ENCODE results near the gene KCNJ6.

The KCNJ6 gene

DNA sequence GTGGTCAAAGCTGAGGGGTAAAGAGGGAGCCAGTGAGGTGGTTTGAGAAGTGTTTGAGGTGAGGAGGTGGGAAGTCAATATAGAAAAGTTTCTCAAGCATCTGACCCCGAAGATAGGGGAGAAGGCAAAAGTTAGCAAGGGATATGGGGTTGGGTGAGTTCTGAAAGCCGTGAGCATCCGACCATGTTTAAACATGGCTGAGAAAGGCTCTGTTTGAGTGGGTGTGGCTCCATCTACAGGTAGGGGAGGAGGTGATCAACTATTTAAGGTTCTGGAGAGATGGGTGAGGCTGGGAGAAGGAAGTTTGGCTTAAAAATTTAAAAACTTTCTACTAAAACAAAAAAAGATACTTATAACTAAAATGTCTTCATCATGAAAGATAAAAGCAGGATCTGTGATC is 273.8 kb downstream of the KCNJ6 start:
- intact Hi-C loops (cut with DNase I): no loop called here
- no peak for DNase-seq

DNA sequence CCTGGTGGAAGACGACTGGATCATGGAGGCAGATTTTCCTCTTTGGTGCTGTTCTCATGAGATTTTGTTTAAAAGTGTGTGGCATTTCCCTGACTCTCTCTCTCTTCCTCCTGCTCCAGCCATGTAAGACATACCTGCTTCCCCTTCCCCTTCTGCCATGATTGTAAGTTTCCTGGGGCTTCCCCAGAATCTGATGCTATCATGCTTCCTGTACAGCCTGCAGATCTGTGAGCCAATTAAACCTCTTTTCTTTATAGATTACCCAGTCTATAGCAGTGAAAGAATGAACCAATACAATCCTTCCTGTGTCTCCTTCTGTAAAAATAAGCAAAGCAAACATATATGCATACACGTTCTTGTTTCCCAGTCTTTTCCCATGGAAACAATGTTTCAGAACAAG is 276.5 kb downstream of the KCNJ6 start:
- no peak for DNase-seq
- intact Hi-C loops (cut with DNase I): no loop called here

DNA sequence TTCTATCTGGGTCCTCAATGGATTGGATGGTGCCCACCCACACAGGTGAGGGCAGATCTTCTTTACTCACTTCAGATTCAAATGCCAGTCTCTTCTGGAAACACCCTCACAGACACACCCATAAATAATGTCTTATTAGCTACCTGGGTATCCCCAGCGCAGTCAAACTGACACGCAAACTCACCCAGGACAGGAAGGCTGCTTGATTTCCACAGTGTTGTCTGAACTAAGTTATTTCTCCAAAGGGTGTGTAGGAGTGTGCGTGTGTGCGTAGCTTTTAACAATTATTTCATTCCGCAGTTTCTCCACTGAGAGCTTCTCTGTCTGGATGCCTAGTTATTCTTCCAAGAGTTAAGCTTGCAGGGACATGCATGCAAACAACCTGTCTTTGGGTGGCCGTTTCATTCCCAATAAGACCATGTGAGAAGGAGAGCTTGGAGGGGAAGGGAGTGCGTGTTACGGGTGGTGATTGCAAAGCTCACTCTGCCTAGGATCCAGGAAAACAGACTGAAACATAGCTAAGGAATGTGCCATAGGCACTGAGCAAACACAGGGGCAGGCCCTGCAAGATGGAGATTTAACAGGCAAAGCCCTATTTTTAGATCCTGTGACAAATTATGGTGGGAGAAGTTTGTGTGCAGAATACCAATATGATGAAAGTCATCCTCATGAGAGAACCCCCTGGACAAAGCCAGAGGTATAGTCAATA is 280.0 kb downstream of the KCNJ6 start:
- intact Hi-C loops (cut with DNase I): no loop called here
- no peak for DNase-seq

DNA sequence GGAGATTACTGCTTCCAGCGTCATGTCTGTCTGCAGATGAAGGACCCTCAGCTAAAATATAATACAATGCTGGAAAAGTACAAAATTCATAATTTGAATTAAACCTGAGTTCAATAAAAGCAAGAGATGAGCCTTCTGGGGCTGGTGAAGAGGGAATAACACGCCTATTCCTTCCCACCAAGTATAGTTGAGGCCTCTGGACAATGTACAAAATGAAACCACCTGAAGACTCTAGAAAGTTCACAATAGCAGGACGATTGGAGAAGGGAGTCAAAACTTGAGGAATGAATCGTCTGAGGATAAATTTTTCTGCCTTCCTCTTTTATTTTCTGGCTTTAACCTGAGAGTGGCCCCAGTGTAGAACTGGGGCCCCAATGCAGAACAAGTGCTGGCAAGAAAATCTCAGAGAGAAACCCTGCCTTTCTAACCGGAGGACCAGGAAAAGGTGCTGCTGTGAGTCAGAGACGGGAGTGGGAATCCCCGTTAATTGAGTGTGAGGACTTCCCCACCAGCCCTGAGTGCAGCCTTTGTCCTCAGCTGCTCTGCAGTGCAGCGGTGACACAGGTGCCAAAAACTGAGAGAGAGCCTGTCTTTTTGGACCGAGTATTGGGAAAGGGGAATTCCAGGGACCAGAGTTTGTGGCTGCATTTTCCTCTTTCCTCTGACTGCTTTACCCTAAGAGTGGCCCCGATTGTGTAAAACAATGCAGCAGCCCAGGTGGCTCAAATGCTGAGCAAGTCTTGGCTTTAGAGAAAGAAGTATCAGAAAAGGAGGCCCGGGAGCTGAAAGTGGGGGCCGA is 284.7 kb downstream of the KCNJ6 start:
- DNase-seq: no peak
- intact Hi-C loops (cut with DNase I): no loop called here

DNA sequence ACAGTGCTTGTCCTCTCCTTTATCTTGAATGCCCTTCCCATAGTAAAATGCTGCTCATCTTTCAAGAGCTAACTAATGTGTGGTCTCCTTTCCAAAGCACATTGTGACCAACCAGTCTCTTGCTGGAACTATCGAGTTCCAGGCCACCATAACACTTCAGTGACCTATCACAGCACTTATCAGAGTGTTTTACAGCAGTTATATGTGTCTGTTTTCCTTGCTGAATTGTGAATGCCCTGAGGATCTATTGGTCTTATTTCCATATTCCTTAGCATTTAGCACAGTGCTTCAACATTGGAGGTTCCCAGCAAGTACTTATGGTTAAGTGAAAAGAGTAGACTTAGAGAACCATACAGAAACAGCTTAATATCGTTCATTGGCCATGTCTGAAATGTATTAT is 285.4 kb downstream of the KCNJ6 start:
- intact Hi-C loops (cut with DNase I): no loop called here
- no peak for DNase-seq

DNA sequence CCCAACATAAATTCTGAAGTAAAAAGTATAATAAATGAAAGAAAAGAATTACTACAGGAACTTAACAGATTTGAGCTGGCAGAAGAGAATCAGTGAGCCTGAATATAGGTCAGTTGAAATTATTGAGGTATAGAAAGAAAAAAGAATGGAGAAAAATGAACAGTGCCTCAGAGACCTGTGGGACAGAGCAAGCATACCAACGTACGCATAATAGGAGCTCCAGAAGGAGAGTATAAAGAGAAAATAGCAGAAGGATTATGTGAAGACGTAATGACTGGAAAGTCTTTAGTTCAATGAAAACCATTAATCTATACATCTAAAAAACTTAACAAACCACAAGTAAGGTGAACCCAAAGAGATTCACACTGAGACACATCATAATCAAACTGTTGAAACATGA is 287.9 kb downstream of the KCNJ6 start:
- intact Hi-C loops (cut with DNase I): no loop called here
- DNase-seq: no peak

DNA sequence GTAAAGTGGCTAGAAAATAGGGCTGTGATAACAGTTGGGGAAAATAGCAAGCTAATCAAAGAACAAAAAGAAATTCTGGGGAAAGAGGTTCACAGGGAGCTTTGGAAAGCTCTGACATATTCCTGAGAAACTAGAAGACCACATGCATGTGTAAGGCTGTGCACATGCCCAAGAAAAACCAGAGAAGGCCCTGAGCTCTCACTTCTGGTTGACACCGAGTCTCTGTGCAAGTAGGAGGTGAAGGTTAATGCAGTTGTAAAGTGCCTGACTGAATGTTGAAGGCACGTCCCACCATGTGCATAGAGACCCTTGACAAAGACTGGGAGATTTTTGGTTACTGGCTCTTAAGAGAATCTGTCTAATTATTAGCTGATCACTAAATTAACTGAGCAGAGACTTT is 288.7 kb downstream of the KCNJ6 start:
- intact Hi-C loops (cut with DNase I): no loop called here

DNA sequence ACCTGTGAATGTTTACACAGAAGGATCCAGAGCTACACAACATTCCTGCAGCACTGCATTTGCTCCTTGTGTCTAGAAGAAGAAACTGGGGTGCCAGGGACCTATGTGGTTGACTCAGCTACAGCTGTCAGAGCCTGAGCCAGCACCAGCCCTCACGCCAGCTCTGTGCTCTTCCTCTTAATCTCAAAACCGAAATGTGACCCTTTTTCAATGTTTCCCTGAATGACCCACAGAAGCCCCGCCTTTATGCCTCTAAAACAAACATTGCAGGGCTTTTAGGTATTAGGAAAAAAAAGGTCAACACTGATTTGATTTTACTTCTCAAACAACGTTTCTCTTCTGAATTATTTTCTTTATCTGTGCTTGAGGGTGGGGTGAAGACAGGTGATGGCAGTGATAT is 289.2 kb downstream of the KCNJ6 start:
- DNase-seq: no peak
- intact Hi-C loops (cut with DNase I): no loop called here

More for the DNA sequence above, 288.7 kb downstream of the KCNJ6 start:
- DNase-seq: no peak

DNA sequence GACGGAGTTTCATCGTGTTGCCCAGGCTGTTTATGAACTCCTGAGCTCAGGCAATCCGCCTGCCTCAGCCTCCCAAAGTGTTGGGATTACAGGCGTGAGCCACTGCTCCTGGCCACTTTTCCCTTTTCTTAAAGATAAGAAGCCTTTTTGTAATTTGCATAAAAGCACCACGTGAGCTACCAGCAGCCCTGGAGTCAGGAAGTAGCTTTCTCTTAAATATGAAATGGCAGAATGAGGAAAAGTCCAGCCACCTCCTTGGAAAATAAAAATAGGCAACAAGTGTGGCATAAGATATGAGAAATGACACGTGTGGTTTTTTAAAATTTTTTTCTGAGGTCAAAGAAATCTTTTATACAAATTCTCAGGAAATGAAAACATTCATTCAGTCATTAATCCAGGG is 289.9 kb downstream of the KCNJ6 start:
- intact Hi-C loops (cut with DNase I): no loop called here
- no peak for DNase-seq

DNA sequence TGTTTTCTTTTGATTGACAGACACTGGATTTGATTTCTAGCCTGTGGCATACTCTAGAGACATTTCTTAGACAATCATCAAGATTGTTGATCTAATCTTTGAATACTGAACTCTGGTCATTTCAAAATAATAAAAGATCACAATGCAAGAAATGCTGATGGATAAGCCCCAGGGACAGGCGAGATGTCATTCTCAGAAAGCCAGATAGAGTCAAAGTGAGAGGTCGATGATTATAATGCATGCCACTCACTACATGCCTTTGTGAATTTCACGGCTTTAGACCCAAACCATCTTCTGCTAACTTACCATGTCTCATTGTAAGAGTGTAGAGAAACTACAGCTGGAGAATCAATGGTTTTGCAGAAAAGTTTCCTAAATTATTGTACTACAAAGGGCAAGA is 292.6 kb downstream of the KCNJ6 start:
- intact Hi-C loops (cut with DNase I): no loop called here
- no peak for DNase-seq

DNA sequence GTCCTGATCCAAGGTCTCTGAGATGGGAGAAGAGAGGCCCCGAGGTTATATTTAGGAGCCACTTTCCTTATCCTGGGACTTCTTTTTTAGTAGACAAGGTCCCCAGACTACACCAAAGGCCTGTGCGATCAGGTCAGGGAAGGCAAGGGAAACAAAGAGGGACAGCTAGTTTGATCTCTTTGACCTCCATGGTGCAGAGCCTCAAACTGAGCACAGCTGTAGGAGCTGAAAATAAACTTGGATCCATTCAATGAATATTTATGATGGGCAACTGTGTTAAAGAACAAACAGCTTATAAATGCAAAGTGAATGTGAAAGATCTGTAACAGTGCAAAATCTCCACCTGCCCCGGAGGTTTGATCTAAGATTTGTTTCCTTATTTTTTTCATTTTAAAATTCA is 293.1 kb downstream of the KCNJ6 start:
- intact Hi-C loops (cut with DNase I): no loop called here
- DNase-seq: no peak

DNA sequence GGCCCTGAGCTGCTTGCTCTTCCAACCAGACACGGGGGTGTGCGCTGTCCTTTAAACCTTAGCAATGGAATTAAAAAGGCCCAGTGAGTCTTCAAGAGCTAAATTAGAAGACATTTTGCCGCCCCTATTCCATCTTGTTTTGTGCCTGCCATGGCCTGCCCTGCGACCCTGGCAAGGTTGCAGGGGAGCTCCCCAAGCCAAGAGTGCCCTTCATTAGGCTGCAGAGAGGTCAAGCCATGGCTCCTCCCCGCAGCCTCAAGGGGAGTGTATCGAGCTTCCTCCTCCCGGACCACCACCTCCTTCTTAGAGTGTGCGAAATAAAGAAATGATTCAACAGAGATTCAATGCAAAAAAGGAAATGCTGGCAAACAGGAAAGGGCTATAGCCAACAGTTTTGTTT is 293.5 kb downstream of the KCNJ6 start:
- no peak for DNase-seq
- intact Hi-C loops (cut with DNase I): no loop called here

DNA sequence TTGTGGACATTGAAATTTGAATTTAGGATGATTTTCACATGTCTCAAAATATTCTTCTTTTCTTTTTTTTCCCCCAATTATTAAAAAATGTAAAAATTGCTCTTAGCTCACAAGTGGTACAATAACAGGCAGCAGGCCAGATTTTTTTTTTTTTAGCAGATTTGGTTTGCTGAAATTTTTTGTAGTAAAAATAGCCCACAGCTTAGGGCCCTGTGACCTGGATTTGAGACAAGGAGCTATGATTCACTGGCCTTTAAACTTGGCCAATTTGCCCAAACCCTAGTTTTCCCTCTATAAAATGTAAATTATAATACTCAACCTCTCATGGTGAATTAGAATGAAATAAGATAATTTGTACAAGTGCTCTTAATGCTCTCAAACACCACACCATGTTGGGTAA is 295.9 kb downstream of the KCNJ6 start:
- no peak for DNase-seq
- intact Hi-C loops (cut with DNase I): no loop called here

DNA sequence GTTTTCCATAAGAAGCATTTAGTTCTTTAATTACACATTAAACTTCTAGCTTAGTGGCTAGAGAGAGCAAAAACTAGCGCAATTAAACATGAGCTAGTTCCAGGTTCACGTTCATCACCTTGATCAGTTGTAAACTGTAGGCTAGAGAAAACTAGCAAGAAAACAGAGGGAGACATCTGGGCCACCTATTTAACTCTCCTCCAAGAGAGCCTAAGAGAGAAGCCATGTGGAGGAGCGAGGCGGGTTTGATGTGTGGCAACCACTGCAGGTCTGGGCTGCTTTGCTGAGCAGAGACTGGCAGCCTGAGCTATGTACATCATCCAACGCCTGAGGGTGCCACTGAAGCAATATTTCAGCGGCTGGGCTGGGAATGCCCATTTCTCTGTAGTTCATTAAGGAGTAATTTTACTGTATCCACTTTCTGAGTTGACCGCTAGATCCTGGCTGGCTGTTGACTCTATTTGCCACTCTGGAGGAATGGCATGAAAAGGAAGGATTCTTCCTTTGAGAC is 296.7 kb downstream of the KCNJ6 start:
- no peak for DNase-seq

DNA sequence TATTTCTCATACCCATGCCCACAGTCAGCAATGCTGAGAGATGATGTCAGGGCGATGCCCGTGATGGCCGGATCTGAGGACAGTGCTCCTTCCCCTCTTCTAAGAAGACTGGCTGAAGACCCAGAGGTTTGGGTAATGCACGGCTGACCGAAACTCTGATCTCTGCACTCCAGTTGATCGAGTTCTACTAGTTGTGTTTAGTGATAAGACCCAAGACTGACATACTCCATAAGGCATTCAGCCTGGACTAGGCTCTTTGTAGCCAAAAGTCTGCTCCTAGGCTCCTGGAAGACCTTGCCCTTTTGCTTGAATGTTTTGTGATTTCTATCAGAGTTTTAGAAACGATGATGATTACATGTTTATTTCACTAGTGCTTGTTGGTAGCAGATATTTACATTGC is 298.2 kb downstream of the KCNJ6 start:
- DNase-seq: no peak
- intact Hi-C loops (cut with DNase I): no loop called here

More for the DNA sequence above, 296.7 kb downstream of the KCNJ6 start:
- intact Hi-C loops (cut with DNase I): no loop called here

DNA sequence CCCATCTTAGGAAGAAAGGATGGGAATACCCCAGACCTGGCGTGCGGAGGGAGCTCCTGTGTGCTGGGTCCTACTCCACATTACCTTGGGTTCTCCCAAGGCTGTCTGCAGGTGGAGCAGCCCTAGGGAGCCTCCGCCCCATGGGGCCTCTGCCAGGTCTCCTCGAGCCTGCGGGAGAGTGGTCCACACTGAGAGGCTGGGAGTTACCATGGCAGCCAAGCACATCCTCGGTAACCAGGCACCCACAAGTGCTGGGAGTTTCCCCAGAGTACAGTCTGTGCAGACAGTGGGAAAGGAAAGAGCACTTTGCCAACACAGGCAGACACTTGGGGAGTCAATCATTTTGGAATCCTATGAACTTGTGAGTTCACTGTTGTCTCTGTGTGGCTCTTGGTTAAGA is 300.3 kb downstream of the KCNJ6 start:
- intact Hi-C loops (cut with DNase I): no loop called here
- DNase-seq: no peak

DNA sequence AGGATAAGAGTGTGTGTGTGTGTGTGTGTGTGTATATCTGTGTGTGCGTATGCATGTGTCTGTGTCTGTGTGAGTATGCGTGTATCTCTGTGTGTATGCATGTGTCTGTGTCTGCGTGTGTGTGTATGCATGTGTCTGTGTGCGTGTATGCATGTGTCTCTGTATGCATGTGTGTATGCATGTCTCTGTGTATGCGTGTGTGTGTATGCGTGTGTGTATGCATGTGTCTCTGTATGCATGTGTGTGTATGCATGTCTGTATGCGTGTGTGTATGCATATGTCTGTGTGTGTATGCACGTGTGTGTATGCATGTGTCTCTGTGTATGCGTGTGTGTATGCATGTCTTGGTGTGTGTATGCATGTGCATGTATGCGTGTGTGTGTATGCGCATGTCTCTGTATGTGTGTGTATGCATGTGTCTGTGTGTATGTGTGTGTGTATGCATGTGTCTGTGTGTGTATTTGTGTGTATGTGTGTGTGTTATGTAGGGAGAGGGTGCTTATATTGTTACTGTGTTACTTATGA is 301.8 kb downstream of the KCNJ6 start:
- DNase-seq: no peak
- intact Hi-C loops (cut with DNase I): no loop called here

DNA sequence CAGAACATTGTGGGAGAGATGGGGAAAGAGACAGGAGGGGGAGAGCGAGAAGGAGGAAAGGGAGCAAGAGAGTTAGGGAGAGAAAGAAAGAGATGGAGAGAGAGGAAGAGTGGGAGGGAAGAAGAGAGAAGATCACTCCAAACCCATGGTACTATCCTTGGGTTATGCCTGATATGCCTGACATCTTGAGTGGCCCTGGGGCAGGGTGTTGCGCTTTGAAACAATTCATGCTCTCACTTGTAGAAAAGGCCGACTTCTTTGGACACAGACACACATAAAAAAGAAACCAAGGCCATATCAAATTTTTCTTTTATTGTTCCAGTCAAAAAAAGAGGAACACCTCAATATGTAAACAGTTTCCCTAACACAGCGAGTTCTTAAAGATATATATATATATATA is 309.2 kb downstream of the KCNJ6 start:
- no peak for DNase-seq
- intact Hi-C loops (cut with DNase I): no loop called here

DNA sequence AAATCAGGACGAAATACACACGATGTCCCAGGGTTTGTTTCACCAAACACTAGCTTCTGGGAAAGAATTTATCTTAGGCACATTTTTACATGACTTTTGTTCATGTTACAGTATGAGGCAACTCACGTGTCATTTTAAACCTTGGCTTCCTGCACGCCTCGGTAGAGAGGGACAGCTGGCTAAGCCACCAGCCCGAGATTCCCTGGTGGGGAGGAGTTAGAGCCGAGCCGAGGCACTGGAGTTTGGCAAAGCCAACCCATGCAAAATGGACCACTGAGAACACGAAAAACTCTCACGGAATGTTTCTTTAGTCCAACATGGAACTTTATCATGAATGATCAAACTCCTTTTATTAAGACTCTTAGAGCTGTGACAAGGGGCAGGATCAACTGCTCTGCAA is 309.7 kb downstream of the KCNJ6 start:
- no peak for DNase-seq
- intact Hi-C loops (cut with DNase I): no loop called here

DNA sequence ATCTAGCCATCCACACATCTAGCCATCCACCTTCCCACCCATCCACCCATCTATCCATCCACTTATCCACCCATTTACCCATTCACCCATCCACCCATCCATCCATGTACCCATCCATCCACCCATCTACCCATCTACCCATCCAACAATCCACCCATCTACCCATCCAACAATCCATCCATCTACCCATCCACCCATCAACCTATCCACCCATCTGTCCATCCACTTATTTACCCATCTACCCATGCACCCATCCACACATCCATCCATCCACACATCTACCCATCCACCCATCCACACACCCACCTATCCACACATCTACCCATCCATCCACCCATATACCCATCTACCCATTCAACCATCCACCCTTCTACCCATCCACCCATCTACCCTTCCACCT is 311.3 kb downstream of the KCNJ6 start:
- no peak for DNase-seq
- intact Hi-C loops (cut with DNase I): no loop called here

DNA sequence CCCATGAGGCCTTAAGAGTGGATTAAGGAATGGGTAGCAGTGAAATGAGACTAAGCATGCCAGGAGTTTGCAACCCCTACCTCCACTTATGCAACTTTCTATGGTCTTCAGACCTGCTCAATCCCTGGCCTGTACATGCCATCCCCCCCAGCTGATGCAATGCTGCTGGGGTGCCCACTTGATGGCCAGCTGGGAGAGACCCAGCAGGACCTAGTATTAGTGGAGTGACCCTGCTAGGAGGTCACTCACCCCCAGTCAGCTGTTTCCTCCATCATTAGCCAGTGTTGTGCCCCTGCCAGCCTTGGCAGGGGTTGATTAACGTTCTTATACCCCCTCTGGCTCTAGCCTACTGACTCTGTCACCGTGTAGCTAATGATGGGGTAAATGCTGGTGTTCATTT is 313.1 kb downstream of the KCNJ6 start:
- intact Hi-C loops (cut with DNase I): no loop called here
- DNase-seq: no peak
